Stimulated activated CD4-positive, alpha-beta T cell treated with anti-CD3 and anti-CD28 coated beads, Interleukin-2, amount 100 ng/mL, for 24 hours (primary cell): Measurements from ENCODE around the gene ETV6.
A peak's percentile ranks its signal among the peaks of the same experiment; 100 is the strongest.

Experiments used
- DNase-seq, 2 donors: peaks; one replicate each; pipeline ENCODE4 v3.0.0-alpha.2; 2020

ETV6 gene

DNA sequence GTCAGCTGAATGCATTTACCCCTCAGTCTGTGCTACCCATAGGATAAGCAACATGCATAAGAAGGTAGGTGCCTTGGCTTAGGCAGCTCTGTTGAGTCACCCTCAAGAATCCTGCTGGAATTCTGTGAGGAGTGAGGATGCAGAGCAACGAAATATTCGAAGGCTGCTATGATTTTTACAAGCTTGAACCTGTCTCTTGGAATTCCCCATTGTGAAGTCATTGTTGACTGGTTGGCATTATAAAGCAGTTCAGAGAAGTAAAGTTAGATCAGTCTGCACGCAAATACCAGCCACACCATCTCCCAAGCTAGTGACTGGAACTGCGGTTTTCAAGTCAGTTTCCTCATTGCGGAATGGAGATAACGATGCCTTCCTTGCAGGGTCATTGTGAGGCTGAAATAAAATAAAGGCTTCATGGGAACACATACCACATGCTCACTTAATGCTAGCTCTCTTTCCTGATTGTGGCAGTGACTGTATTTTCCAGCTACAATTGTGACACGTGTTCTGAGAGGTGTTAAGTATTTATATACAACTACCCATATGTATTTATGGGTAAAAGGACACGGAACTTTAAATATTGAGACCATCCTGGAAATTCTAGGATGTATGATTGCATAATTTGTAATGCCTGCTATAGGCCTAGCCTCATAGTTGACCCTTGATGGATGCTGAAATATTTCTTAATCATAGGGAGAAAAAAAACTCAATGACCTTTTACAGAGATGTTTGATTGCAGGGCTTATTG is 96.7 kb downstream of the ETV6 start:
- DNase-seq, result no peak

DNA sequence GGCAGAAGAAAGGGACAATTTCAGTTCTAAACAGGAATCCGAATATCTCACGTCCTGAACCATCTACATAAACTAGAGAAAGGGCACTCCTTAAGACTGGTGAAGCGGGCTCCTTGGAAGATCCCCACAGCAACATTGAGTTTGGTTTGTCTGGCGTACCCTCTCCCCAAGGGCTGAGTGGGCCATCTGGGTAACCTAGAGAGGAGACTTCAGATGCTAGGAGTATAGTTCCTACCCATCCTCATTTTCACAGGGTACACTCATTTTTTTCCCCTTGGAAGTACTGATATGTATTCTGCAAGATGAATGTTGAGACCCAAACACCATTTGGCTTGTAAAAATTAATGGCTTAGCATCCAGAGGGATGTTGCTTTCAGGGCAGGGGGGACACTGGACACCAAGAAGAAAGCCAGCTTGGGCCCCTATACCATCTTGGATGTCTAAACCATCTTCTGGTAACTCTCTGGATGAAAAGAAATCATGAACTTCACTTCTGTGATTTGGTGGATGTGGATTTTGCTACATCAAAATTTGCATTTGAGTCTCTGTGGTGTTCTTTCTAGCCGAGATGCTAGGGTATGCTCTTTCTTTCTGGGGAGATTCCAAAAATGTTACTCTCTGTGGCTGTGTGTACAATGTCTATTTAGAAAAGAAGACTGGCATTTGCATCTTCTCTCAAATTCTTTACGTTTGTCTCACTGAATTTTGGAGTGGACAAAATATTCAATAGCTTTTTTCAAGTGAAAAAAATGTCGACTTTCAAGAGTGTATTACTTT is 97.7 kb downstream of the ETV6 start:
- DNase-seq, result no peak

DNA sequence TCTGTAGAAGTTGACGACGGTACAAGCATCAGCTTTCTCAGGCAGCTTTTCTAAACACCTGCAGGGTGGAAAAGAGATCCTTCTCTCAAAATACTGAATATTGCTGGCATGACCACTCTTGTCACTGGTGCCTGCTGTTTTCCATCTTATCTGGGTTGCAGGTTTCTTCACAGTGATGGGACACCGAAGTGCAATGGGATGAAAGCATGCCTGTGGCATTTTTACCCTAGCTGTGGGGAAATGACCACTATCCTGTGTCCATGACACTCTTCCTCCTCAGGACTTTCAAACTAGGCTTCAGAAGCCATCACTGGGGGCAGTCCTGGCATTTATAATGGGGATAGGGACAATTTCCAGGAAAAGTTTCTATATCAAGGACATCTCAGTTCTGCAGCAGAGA is 98.5 kb downstream of the ETV6 start:
- no peak for DNase-seq

DNA sequence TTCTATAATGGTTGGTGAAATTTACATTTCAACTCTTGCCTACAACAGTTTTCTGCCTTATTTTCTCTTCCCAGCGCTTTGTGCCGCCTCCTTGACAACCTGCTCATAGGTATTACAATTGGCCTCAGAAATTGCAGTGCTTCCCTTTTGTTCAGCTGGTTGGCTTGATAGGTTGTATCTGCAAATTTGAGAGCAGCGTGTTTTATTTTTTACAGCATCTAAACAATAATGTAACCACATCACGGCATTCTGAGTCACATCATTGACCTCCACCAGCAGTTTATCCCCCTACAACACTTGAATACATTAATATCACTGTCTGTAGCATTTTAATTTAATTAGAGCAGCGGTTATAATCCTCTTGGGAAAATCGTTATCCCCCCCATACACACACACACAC is 99.4 kb downstream of the ETV6 start:
- no peak for DNase-seq

- DNase-seq, result no peak
These were observed 100.6 kb downstream of the ETV6 start for GRCh38 chr12:11749943-11750690.

DNA sequence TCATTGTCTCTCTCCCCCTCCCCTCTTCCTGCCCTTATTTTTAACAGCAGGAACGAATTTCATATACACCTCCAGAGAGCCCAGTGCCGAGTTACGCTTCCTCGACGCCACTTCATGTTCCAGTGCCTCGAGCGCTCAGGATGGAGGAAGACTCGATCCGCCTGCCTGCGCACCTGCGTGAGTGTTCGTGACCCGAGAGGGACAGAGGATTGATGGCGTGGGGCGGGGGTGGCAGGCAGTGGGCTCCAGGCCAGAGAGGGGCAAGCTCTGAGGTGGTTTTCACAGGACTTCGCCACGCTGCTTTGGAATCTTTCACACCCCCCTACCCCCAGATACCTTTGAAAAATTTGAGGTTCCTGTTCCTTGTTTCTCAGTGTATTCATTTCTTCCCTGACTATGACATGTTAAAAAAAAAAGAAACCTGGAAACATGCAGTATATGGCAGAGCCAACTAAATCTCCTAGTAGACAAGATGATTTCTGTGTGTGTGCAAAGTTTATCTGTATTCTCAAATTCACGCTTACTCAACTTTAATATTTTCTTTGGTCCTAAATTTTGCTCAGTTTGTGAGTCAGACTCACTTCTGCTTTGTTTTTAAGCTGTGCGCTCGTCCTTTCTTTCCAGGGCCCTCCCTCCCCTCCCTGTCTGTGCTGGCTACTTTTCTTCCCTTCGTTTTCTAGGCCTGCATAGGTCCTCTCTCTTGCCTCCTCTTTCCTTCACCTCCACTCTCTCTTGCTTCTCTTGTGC is 103.1 kb downstream of the ETV6 start:
- no peak for DNase-seq

DNA sequence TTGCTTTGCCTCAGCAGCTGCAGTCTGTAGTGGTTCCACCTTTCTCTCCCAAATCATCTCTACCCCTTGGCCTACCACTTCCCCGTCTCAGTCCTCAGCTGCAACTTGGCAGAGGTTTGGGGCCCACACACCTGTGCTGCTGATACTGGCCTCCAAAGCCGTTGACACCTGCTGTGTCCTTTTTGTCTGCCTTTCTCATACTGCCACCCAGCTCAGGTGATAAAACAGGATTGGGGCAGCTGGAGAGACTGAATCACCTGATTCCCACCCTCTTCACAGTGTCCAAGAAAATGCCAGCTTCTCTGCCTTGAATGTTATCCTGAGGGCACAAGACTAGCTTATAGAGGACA is 103.7 kb downstream of the ETV6 start:
- DNase-seq, result no peak

DNA sequence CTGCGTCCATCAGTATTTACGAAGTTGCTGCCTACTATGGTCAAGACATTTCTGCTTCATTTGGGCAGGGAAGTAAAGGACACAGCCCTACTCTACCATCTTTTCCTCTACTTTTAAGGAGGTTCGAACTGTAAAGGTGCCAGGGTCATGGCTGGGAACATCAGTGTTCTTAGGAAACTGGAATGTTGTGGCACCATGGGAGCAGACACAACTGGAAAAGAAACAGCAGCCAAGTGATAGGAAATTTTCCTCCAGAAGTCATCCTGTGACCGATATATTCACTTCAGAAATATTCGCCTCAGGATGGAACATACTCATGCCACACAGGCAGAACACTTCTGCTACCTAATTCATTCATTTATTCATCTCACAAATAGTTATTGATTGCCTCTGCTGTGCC is 104.4 kb downstream of the ETV6 start:
- no peak for DNase-seq

DNA sequence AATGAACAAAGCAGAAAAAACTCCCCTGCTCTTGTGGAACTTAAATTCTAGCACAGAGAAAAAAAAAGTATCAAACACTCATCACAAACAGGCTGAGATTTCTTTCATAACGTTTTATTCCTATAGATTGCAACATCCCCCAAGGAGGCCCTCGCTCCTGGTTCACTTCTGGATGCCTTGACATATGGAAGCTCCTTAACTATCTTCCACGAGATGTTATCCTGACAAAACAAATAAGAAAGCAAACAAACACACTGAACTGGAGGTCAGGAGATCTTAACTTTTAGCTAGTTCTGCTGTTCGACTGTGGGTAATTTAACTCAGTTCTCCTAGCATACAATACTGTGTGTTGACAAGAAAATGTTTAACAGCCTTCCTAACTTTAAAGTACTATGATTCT is 104.8 kb downstream of the ETV6 start:
- DNase-seq, result no peak

DNA sequence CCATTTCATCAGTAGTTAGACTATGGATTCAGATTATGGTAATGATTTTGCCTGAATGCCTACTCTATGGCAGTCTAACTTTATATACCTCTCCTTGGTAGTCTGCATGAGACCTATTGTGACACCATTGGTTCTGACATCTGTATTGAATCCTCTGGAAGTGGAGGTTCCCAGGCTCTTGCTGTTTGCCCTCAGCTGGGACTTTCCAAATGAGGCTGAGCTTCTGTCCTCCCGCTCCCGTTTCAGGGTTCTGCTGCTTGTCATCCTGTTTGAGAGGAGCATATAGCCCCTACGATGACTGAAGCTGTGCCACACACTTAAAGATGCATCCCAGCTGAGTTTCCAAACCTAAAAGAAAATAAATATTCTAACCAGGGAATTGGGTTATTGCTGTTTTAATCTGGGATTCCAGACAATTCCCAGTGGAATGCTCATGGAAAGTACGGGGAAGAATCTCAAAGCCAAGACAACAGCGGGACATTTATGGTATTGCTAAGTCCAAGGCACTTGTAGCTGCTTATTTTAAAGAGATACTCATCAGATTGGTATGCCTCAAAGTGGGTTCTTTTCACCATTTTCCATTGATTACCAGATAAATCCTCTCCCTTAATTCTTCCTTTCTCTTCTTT is 105.9 kb downstream of the ETV6 start:
- DNase-seq, result no peak

GRCh38 chr12:11756022-11756421 is 106.5 kb downstream of the ETV6 start:
- DNase-seq, result no peak

- DNase-seq, result no peak
These were observed 107.0 kb downstream of the ETV6 start for GRCh38 chr12:11756523-11756922.

- DNase-seq, result no peak
These were observed 107.6 kb downstream of the ETV6 start for GRCh38 chr12:11757095-11757494.

GRCh38 chr12:11757531-11757930 is 108.1 kb downstream of the ETV6 start:
- DNase-seq, result no peak

- DNase-seq, result no peak
These were observed 108.6 kb downstream of the ETV6 start for GRCh38 chr12:11758087-11758486.

- DNase-seq, result no peak
These were observed 109.3 kb downstream of the ETV6 start for GRCh38 chr12:11758510-11759493.

- DNase-seq, result no peak
These were observed 110.0 kb downstream of the ETV6 start for GRCh38 chr12:11759494-11759878.

GRCh38 chr12:11759899-11760298 is 110.4 kb downstream of the ETV6 start:
- no peak for DNase-seq

GRCh38 chr12:11761869-11762567 is 112.5 kb downstream of the ETV6 start:
- no peak for DNase-seq

GRCh38 chr12:11762723-11763326 is 113.4 kb downstream of the ETV6 start:
- peak in 1 of 2 donors; percentile 21 for DNase-seq
